GM21529 (cell line): ENCODE results near the gene SLC25A48.
"Not testable (repeated sequence)": the region's sequence is repeated elsewhere in the genome, so short reads cannot be mapped to it uniquely, and the experiment has no call there.

Experiments
- ATAC-seq: cut with Tn5 transposase; IDR thresholded peaks from one replicate; pipeline ENCODE4 v1.9.1; 2021; ENCODE audit not compliant: unreplicated experiment

SLC25A48 gene

GRCh38 chr5:135851915-135852845, 17.7 kb downstream of the SLC25A48 start:
- no peak for ATAC-seq

DNA sequence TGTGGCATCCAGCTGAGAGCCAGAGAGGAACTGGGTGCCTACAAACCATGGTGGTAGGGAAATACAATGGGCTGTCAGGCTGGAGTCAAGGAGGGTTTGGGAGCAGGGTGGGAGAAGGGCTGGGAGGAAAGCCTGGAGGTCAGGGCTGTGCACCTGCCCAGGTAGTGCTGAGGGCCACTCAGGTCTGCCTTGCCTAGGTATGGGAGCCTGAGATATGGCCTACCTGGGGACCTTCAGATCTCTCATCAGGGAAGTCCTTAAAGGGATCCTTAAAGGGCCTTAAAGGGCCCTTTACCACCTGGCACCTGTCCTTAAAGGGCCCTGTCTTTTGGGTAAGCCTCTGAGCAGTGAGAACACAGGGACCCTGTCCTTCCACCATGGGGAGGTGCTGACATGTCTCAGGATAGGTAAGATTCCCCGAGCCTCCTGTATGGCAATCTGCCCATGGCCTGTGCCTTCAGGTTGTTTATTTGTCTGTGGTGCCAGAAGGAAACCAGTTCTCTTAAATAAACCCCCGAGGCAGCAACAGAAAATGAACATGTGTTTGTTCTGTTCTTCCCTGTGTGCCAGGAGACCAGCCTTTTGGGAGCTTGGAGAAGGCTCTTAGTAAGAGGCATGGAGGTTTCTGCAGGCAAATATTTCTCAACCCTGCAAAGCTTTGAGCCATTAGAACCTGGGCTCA, 23.3 kb downstream of the SLC25A48 start:
- no peak for ATAC-seq

GRCh38 chr5:135859186-135859585, 24.7 kb downstream of the SLC25A48 start:
- not testable (repeated sequence) for ATAC-seq

DNA sequence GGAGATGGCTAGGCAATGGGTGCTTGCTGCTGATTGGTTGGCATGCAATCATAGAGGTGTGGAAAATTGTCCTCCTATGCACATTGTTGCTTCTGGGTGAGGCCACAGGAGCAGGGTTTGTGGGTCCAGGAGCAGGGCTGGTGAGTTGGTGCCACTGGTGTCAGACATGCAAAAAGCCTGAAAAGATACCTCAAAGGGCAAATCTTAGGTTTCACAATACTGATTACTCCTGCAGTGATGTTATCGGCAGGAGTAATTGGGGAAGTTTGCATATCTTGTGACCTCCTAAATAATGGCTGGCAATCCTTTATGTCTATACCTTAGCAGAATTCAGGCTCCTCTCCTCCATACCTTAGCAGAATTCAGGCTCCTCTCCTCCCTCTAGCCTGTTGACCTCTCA, 25.2 kb downstream of the SLC25A48 start:
- ATAC-seq = no peak

DNA sequence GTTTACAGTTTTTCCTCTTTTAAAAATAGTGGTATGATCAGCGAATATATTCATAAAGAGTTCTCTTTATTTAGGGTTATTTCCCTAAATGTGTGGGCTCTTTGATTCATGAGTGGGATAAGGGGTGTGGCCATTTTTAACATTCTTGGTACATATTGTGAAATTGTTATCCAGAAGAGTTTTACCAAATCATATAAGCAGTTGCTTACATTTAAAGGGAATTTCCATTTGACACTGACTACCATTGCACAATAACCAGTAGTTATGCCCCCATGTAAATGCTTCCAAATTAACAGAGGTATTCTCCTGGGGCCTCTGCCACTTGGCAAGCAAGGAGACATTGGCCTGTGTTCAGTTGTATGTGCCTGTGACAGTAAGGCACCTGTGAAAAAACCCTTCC, 27.2 kb downstream of the SLC25A48 start:
- no peak for ATAC-seq

- ATAC-seq = no peak
Observed at GRCh38 chr5:135862086-135862485, 27.6 kb downstream of the SLC25A48 start.

GRCh38 chr5:135862744-135863143, 28.3 kb downstream of the SLC25A48 start:
- no peak for ATAC-seq

DNA sequence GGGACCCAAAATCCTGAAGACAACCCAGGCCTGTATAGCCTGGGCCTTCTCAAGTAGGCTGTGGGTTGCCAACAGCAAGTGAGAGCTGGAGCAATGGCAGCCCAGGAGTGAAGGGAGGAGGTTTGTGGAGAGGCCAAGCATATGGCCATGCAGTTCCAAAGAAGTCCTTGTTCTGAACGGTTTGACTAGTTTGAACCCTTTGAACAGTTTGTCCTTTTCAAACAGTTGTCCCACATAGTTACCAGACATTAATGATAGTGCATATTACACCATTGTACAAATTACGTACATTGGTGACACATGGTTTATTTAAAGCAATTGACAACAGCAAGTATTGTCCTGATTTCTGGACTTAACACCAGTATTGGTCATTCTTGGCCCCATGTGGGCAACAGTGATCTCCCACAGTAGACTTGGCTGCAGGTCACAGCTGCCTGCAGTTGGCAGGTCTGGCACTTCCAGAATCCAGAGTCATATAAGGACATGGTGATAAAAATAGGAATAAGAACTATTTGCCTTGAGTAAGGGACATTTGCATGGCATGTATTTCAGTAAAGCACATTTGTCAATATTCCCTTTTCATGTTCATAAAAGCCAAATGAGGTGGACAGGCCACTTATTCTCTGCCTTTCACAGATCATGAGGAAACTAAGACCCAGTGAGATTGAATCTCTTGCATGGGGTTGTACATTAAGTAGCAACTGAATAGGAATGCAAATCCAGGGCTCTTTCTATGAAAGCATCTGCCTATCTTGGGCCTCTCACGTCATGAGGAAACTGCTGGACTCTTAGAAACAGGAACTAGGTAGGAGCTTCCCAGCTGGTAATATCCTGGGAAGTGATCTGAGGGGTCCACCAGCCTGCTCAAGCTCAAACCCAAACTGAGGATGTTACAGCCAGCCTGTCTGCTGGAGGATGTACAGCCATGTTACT, 30.3 kb downstream of the SLC25A48 start:
- ATAC-seq = no peak

DNA sequence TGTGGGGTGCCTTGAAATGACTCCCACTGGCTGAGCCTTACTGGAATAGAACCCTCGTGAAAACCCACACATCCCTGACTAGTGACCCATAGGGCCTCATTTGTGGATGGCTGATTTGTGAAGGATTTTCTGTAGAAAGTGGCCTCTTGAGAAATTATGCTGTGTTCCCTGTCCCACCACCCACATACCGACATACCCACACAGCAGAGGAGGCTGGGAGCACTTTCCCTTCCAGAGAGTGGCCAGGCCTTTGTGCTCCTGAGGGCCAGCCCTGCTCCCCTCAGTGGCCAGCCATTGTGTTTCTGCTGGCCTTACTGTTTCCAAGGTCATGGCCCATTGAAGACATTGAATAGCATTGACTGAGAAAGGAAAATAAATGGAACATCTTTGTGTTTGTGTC, 31.6 kb downstream of the SLC25A48 start:
- ATAC-seq = no peak

DNA sequence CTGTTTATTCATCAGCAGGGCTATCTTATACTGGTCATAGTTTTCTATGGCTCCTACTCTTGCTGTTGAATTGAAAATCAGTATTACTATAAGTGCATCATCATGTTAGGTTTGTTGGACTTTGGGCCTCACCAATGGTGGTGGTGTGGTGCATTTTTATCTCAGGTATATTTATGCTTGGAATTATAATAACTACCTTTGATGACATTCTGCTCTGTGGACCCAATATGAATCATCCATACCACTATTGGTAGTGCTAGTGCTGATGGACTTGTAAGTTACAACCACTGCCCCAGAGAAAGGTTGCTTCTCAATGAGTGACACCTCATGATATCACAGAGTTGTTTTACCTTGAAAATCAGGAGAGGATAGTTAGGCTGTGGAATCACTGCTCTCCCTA, 33.1 kb downstream of the SLC25A48 start:
- no peak for ATAC-seq

- no peak for ATAC-seq
Observed at GRCh38 chr5:135868681-135869080, 34.2 kb downstream of the SLC25A48 start.

DNA sequence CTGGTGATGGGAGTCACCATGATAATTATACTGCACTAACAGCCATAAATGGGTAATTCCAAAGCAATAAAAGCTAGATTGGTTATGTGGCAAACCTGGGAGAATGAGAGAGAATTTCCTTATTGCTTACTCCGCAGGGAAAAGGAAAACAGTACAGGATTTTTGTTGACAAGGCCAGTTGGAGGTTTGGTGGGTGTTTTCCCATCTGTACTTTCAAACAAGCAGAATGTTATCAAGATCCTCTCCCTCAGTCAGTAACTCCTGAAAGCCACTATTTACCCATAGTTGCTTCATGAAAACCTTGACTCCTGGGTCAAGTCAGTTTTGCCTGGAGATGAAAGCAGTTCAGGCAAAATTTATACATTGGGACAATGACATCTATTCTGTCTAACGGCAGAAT, 34.8 kb downstream of the SLC25A48 start:
- no peak for ATAC-seq

DNA sequence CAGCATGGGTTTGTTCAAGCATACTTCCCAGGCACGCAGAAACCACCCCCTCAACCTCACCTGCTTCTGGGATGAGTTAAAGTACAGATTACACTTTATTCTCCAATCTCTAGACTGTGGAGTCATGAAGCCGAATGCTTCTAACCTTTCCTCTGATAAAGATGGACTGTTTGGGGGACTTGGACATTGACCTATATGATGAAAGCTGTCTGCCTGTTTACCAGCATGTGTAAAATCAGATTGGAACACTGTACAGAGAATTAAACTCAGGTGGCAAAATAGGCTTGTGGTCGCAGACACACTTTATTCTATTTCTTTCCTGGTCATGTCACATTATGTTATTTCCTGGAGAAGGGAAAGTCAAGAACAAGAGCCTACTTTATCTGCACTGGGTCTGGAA, 35.5 kb downstream of the SLC25A48 start:
- no peak for ATAC-seq

DNA sequence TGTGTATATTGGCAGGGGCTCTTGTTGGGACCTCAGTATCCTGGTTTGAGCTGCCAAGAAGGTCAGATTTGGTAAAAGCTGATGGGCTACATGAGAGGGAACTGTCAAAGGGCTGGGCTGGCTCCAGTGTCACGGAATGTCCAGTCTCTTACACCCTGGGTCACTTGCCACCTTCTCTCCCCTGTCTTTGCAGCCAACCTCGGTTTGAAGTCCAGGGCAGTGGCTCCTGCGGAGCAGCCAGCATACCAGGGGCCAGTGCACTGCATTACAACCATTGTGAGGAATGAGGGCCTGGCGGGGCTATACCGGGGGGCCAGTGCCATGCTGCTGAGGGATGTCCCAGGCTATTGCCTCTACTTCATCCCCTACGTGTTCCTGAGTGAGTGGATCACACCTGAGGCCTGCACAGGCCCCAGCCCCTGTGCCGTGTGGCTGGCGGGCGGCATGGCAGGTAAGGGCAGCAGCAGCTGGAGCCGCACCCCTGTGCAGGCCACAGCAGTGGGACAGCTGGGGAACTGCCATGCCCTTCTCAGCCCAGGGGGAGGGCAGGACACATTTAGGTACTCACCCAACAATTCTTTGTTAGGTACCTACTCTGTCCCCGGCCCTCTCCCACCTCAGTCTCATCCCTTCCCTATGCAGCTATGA, 36.9 kb downstream of the SLC25A48 start:
- ATAC-seq = no peak

- ATAC-seq = no peak
Observed at GRCh38 chr5:135873831-135874230, 39.4 kb downstream of the SLC25A48 start.

DNA sequence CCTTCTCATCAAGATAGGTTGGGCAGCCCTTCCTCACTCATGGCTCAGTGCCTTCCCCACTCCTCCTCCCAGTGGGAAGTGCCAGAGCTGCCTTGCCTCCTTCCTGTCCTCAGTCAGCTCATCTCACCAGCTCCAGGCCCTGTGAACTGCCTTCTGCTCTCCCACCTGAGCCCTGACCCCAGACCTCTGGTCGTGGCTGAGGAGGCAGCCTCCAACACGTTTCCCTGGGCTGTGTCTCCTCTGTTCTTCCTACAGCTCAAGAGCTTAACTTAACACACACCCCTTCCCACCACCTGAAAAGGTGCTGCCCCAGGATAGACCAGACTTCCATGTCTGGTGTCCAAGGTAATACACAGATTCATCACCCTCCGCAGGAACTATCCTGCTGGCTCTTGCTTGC, 40.0 kb downstream of the SLC25A48 start:
- no peak for ATAC-seq

- no peak for ATAC-seq
Observed at GRCh38 chr5:135875567-135875966, 41.1 kb downstream of the SLC25A48 start.

DNA sequence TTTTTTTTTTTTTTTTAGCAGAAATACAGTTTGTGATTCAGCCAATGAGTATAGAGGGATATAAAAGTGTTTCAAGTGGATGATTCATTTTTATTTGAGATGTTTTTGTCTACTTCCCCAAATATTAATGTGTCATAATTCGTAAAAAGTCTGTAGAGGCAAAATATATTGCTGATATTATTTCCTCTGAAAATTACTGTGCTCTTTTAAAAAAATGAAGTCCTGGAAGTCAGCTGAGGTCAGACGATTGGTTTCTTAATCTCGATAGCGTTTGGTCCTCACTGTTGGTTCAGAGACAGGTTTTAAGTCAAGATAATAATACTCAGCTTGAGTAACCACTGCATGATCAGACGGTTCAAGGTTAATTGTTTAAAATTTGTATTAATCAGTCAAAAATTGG, 41.7 kb downstream of the SLC25A48 start:
- no peak for ATAC-seq

DNA sequence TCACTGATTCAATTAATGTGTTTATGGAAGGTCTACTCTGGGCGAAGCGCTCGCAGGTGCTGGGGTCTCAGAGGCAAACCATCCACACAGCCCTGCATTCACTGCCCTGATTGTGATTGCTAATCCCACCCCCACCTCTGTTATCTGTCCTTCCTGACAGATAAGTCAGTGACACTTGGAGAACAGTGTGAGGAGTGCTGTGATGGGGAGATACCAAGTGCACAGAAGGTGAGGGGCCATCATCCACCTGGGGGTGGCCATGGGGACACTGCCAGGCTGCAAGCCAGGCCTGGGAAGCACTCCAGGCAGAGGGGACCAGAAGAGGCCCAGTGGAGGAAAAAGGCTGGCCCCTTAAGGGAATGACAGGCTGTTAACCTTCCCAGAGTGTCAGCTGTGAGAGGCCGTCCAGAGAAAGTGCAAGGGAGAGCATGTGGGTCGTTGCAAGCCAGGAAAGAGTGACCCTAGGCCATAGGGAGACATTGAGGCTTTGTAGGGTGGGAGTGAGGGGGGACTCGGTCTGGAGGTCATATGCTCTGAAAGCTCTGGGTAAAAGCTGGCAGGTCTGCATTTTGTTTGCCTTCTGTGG, 43.2 kb downstream of the SLC25A48 start:
- no peak for ATAC-seq

DNA sequence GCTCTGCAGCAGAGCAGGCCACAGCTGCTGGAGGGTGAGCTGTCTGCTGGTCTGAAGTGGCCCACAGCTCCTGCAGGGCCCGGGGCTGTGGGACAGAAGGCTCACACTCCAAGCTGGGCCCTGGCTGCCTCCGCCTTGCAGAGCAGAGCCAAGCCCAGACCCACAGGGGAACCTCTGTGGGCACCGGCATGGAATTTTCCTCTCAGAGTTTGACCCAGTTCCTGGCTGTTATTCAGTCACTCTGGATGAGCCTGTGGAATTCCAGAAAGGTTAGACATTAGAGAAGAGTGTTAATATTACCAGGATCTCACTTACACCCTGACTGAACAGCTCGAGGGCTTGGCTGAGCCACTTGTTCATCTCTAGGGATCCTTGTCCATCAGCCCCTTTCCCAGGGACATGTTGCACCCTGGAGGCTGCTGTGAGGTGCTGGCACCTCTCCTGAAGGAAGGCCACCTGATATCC, 43.7 kb downstream of the SLC25A48 start:
- no peak for ATAC-seq
